Measurements from ENCODE around the gene COL21A1.

- TF ChIP-seq POLR2A (IDR thresholded peaks at IDR 0.05), result no peak
- TF ChIP-seq CTCF (IDR thresholded peaks at IDR 0.05), result no peak
These were observed 44.0 kb upstream of the COL21A1 start for GRCh38 chr6:56291302-56291917.

Data from uterus (tissue), 2 donors.